DOHH2 (cell line): ENCODE measurements around the gene CISD3.

Experiments used
- H3F3A ChIP-seq: fragments of 200-600 bp; sonication (generic), shearing (Covaris generic); 2 replicates; pipeline ENCODE4 v1.6.0; 2016; ENCODE audit warnings: antibody characterized with exemption, mild to moderate bottlenecking; ENCODE audit not compliant: control insufficient read depth, insufficient read depth
- H3K27ac ChIP-seq: fragments of 200-600 bp; sonication (generic); 2 replicates; pipeline ENCODE4 v1.5.1; 2014; ENCODE audit warnings: low read depth, mild to moderate bottlenecking, low read length, moderate library complexity
- H3K27me3 ChIP-seq: fragments of 200-600 bp; sonication (generic); 2 replicates; pipeline ENCODE4 v1.6.1; 2014; ENCODE audit warnings: mild to moderate bottlenecking, low read length, mixed read lengths; ENCODE audit not compliant: control insufficient read depth
- H3K36me3 ChIP-seq: fragments of 200-600 bp; sonication (generic); 2 replicates; pipeline ENCODE4 v1.6.1; 2014; ENCODE audit warnings: mild to moderate bottlenecking, low read length, moderate library complexity, mixed read lengths; ENCODE audit not compliant: control insufficient read depth
- H3K4me1 ChIP-seq: fragments of 200-600 bp; sonication (generic); 2 replicates; pipeline ENCODE4 v1.6.1; 2014; ENCODE audit warnings: mild to moderate bottlenecking, low read length, mixed read lengths; ENCODE audit not compliant: control insufficient read depth
- H3K4me2 ChIP-seq: fragments of 200-600 bp; sonication (generic); 2 replicates; pipeline ENCODE4 v1.6.0; 2014; ENCODE audit warnings: mild to moderate bottlenecking, low read length, moderate library complexity
- H3K4me3 ChIP-seq: fragments of 200-600 bp; sonication (generic); 2 replicates; pipeline ENCODE4 v1.5.1; 2014; ENCODE audit warnings: mild to moderate bottlenecking, low read length, mixed read lengths
- H3K79me2 ChIP-seq: fragments of 200-600 bp; sonication (generic); 2 replicates; pipeline ENCODE4 v1.6.1; 2014; ENCODE audit warnings: mild to moderate bottlenecking, low read length, mixed read lengths; ENCODE audit not compliant: control insufficient read depth
- H3K9me2 ChIP-seq: fragments of 200-600 bp; sonication (generic); replicated peaks from 2 replicates; pipeline ENCODE4 v1.6.1; 2014; ENCODE audit warnings: mild to moderate bottlenecking, low read length, mixed read lengths; ENCODE audit not compliant: control insufficient read depth
- H3K9me3 ChIP-seq: fragments of 200-600 bp; sonication (generic); 2 replicates; pipeline ENCODE4 v1.6.1; 2014; ENCODE audit warnings: antibody characterized with exemption, low read length, mixed read lengths; ENCODE audit not compliant: control insufficient read depth, insufficient read depth
- H4K20me1 ChIP-seq: fragments of 200-600 bp; sonication (generic); 2 replicates; pipeline ENCODE4 v1.6.0; 2014; ENCODE audit warnings: low read depth, mild to moderate bottlenecking, antibody characterized with exemption, low read length, moderate library complexity; ENCODE audit not compliant: control insufficient read depth, insufficient read depth
- CTCF ChIP-seq: fragments of 200-600 bp; sonication (generic); IDR thresholded peaks from one replicate; pipeline ENCODE4 v1.5.1; 2014; ENCODE audit warnings: antibody characterized with exemption, mild to moderate bottlenecking, low read depth, low read length; ENCODE audit not compliant: poor library complexity, severe bottlenecking
- EZH2phosphoT487 ChIP-seq: fragments of 200-600 bp; sonication (generic); IDR thresholded peaks from 2 replicates; pipeline ENCODE4 v1.6.1; 2017; ENCODE audit warnings: borderline replicate concordance, mild to moderate bottlenecking, antibody characterized with exemption, low read length, moderate library complexity, mixed read lengths

Gene CISD3

GRCh38 chr17:38766341-38766740, 36.2 kb downstream of the CISD3 start:
- Histone ChIP-seq H3K9me2 (no peaks in the 10 kb centered on the region), H3K4me3 (no peak overlapping the region), H3K9me3 (no peaks in the 10 kb centered on the region), H4K20me1 (peaks cover 4% of the 10 kb centered on the region; the same call in 1 of the 2 replicates), H3K4me2 (no peak overlapping the region), H3K79me2 (no peaks in the 10 kb centered on the region), H3K27ac (no peak overlapping the region), H3F3A (peaks cover 3% of the 10 kb centered on the region; the same call in 1 of the 2 replicates), H3K4me1 (no peaks in the 10 kb centered on the region), H3K27me3 (no peaks in the 10 kb centered on the region), H3K36me3 (peaks cover 82% of the 10 kb centered on the region)
- no peak for TF ChIP-seq CTCF
- no peak for TF ChIP-seq EZH2phosphoT487

GRCh38 chr17:38768417-38768816, 38.3 kb downstream of the CISD3 start:
- Histone ChIP-seq H3K4me3 (no peak overlapping the region), H3K9me3 (no peaks in the 10 kb centered on the region), H3K36me3 (peaks cover 73% of the 10 kb centered on the region), H3K9me2 (no peaks in the 10 kb centered on the region), H3F3A (0 out of 2 replicates have a peak, but pooled peaks cover 3% of the 10 kb centered on the region), H3K27me3 (no peaks in the 10 kb centered on the region), H3K4me2 (no peak overlapping the region), H3K79me2 (no peaks in the 10 kb centered on the region), H3K27ac (no peak overlapping the region), H4K20me1 (peaks cover 4% of the 10 kb centered on the region; the same call in 1 of the 2 replicates), H3K4me1 (no peaks in the 10 kb centered on the region)
- TF ChIP-seq CTCF: no peak
- TF ChIP-seq EZH2phosphoT487: no peak

GRCh38 chr17:38773258-38773657, 43.1 kb downstream of the CISD3 start:
- Histone ChIP-seq H3K27ac (no peak overlapping the region), H3F3A (no peaks in the 10 kb centered on the region), H3K9me3 (no peaks in the 10 kb centered on the region), H3K9me2 (no peaks in the 10 kb centered on the region), H3K27me3 (no peaks in the 10 kb centered on the region), H3K4me3 (no peak overlapping the region), H3K79me2 (no peaks in the 10 kb centered on the region), H3K36me3 (peaks cover 55% of the 10 kb centered on the region), H4K20me1 (no peaks in the 10 kb centered on the region; the same call in 1 of the 2 replicates), H3K4me2 (no peak overlapping the region), H3K4me1 (no peaks in the 10 kb centered on the region)
- TF ChIP-seq EZH2phosphoT487 (no peak), CTCF (no peak)
